Effector memory CD8-positive, alpha-beta T cell (primary cell): ENCODE data around the gene SNX9.
"Not testable (repeated sequence)": the region's sequence is repeated elsewhere in the genome, so short reads cannot be mapped to it uniquely, and the experiment has no call there.

ENCODE experiments used
- ATAC-seq: fragments of 150-1000 bp; cut with Tn5 transposase; replicated peaks from 2 replicates; pipeline ENCODE4 v1.10.0; 2021; ENCODE audit warnings: mild to moderate bottlenecking, moderate library complexity
- DNase-seq, 3 experiments: peaks; one replicate each; pipeline ENCODE4 v3.0.0; 2021
- H3K27ac Mint-ChIP-seq, 2 donors: one replicate each; pipeline ENCODE4 v1.8.0; 2022; ENCODE audit warnings: mild to moderate bottlenecking in 2 of 2, mixed read lengths in 2 of 2, moderate library complexity in 2 of 2
- H3K27me3 Mint-ChIP-seq, 2 donors: one replicate each; pipeline ENCODE4 v1.8.0; 2022; ENCODE audit warnings: mixed read lengths in 2 of 2
- H3K36me3 Mint-ChIP-seq: one replicate; pipeline ENCODE4 v1.8.0; 2022; ENCODE audit warnings: mild to moderate bottlenecking, moderate library complexity, mixed read lengths; ENCODE audit not compliant: insufficient read depth
- H3K4me1 Mint-ChIP-seq, 2 donors: one replicate each; pipeline ENCODE4 v1.8.0; 2022; ENCODE audit warnings: low read depth in 2 of 2, mixed read lengths in 2 of 2
- H3K4me3 Mint-ChIP-seq, 2 donors: one replicate each; pipeline ENCODE4 v1.8.0; 2022; ENCODE audit warnings: mild to moderate bottlenecking in 2 of 2, mixed read lengths in 2 of 2, moderate library complexity in 2 of 2
- H3K9me3 Mint-ChIP-seq, 2 donors: one replicate each; pipeline ENCODE4 v1.8.0; 2022; ENCODE audit warnings: mixed read lengths in 2 of 2

SNX9 gene

DNA sequence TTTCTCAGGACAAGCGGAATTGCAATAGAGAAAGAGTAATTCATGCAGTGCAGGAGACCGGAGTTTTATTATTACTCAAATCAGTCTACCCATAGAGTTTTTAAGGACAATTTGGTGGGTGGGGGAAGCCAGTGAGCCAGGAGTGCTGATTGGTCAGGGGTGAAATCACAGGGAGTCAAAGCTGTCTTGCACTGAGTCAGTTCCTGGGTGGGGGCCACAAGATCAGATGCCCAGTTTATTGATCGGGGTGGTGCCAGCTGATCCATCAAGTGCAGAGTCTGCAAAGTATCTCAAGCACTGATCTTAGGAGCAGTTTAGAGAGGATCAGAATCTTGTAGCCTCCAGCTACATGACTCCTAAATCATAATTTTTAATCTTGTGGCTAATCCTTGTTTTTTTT, 21.1 kb downstream of the SNX9 start:
- H3K27me3 Mint-ChIP-seq, H3K4me3 Mint-ChIP-seq, DNase-seq, H3K27ac Mint-ChIP-seq, ATAC-seq, H3K9me3 Mint-ChIP-seq: not testable (repeated sequence)
- Mint-ChIP-seq H3K36me3 (peaks cover 12% of the 10 kb centered on the region), H3K4me1 (peaks cover 27 to 35% of the 10 kb centered on the region in 2 donors)

- H3K27me3 Mint-ChIP-seq = peaks cover 0 to 6% of the 10 kb centered on the region in 2 donors
- H3K36me3 Mint-ChIP-seq = peaks cover 12% of the 10 kb centered on the region
- peak overlapping the region in 1 of 2 donors; percentile 39 for H3K27ac Mint-ChIP-seq
- no peak for DNase-seq
- peaks cover 32 to 39% of the 10 kb centered on the region in 2 donors for H3K4me1 Mint-ChIP-seq
- no peaks in the 10 kb centered on the region for H3K9me3 Mint-ChIP-seq
- no peak overlapping the region for H3K4me3 Mint-ChIP-seq
- no peak for ATAC-seq
Observed at GRCh38 chr6:157845493-157846259, 22.6 kb downstream of the SNX9 start.

DNA sequence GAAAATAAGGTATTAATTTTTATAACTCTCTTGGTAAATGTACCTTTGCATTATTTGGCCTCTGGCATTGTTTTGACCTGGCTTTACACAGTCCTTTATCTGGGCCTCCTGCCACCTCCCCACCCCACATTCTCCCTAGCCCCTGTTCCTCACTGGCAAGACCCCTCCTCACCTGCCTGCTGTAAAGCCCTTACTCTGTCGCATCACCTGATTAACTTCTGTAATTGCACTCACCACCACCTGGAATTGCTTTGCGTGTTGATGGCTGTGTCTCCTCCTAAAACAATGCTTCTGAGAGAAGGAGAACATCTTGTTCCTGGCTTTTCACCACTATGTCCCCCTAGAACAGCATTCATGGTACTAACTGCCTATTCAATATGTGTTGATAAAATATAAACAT, 24.8 kb downstream of the SNX9 start:
- ATAC-seq = no peak
- peaks cover 25 to 31% of the 10 kb centered on the region in 2 donors for H3K4me1 Mint-ChIP-seq
- DNase-seq = no peak
- H3K36me3 Mint-ChIP-seq = peaks cover 8% of the 10 kb centered on the region
- H3K4me3 Mint-ChIP-seq = no peak overlapping the region
- H3K27ac Mint-ChIP-seq = no peak overlapping the region
- peaks cover 0 to 1% of the 10 kb centered on the region in 2 donors for H3K9me3 Mint-ChIP-seq
- no peaks in the 10 kb centered on the region for H3K27me3 Mint-ChIP-seq

GRCh38 chr6:157848693-157849092, 25.6 kb downstream of the SNX9 start:
- no peak for ATAC-seq

DNA sequence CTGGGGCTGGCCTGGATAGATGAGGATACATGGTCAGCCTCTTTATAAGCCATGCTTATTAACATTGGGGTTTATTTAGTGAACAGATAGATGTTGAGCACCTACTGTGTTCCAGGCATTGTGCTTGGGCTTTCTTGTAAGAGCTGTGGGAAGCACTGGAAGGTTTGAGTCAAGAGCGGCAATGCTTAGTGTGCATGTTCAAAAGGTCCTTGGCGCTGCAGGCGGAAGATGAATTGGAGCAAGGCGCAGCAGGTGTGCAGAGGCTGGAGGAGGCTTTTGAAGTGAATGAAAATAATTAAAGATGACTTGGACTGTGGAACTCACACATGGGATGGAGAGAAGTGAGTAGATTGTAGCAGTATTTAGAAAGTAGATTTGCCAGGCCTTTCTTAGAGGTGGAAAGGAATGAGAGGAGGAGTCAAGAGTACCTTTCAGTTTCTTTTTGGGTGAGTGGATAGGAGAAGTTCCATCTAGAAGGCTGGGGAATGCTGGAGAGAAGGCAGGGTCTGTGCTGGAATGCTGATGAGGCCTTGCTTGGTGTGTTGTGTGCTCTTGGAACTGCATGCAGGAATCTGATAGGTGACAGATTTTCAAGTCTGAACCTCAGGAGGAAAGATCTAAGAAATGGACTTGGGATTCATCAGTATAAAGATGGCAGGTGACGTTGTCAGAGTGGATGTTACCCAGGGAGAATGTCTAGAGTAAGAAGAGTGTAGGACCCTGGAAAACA, 26.4 kb downstream of the SNX9 start:
- Mint-ChIP-seq H3K27me3 (no peaks in the 10 kb centered on the region), H3K27ac (no peak overlapping the region), H3K36me3 (peaks cover 8% of the 10 kb centered on the region), H3K9me3 (peaks cover 1 to 7% of the 10 kb centered on the region in 2 donors), H3K4me3 (no peak overlapping the region), H3K4me1 (peaks cover 24 to 35% of the 10 kb centered on the region in 2 donors)
- DNase-seq (no peak), ATAC-seq (no peak)

More at GRCh38 chr6:157848693-157849092, 25.6 kb downstream of the SNX9 start:
- peaks cover 1 to 7% of the 10 kb centered on the region in 2 donors for H3K9me3 Mint-ChIP-seq
- peaks cover 8% of the 10 kb centered on the region for H3K36me3 Mint-ChIP-seq
- H3K27me3 Mint-ChIP-seq = no peaks in the 10 kb centered on the region
- no peak for DNase-seq
- H3K4me1 Mint-ChIP-seq = peaks cover 25 to 35% of the 10 kb centered on the region in 2 donors
- no peak overlapping the region for H3K4me3 Mint-ChIP-seq
- H3K27ac Mint-ChIP-seq = peak overlapping the region in 1 of 2 donors; percentile 39

DNA sequence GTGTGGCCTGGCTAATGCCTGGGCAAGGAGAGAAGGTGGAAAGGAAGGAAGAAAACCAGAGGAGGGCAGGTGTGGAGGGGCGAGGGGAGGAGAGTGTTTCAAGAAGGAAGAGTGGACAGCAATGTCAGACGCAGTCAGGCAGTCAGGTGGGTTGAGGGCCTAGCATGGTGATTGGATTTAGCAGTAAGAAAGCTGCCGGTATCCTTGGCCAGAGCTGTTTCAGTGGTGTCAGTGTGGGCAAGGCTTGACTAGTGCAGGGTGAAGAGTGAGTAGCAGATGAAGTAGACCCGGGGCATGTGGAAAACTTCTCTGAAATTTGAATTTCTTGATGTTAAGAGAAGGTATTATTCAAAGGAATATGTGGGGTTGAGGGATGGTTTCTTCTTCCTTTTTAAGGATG, 27.0 kb downstream of the SNX9 start:
- peaks cover 24 to 39% of the 10 kb centered on the region in 2 donors for H3K4me1 Mint-ChIP-seq
- no peak for DNase-seq
- no peak overlapping the region for H3K27ac Mint-ChIP-seq
- H3K27me3 Mint-ChIP-seq = no peaks in the 10 kb centered on the region
- no peak for ATAC-seq
- peaks cover 1 to 7% of the 10 kb centered on the region in 2 donors for H3K9me3 Mint-ChIP-seq
- H3K36me3 Mint-ChIP-seq = peaks cover 8% of the 10 kb centered on the region
- no peak overlapping the region for H3K4me3 Mint-ChIP-seq

GRCh38 chr6:157853018-157853805, 30.2 kb downstream of the SNX9 start:
- H3K27ac Mint-ChIP-seq = no peak overlapping the region
- no peak for ATAC-seq
- peaks cover 20 to 21% of the 10 kb centered on the region in 2 donors for H3K4me1 Mint-ChIP-seq
- no peak overlapping the region for H3K4me3 Mint-ChIP-seq
- no peaks in the 10 kb centered on the region for H3K27me3 Mint-ChIP-seq
- H3K36me3 Mint-ChIP-seq = peaks cover 8% of the 10 kb centered on the region
- peaks cover 1 to 7% of the 10 kb centered on the region in 2 donors for H3K9me3 Mint-ChIP-seq
- DNase-seq = no peak

DNA sequence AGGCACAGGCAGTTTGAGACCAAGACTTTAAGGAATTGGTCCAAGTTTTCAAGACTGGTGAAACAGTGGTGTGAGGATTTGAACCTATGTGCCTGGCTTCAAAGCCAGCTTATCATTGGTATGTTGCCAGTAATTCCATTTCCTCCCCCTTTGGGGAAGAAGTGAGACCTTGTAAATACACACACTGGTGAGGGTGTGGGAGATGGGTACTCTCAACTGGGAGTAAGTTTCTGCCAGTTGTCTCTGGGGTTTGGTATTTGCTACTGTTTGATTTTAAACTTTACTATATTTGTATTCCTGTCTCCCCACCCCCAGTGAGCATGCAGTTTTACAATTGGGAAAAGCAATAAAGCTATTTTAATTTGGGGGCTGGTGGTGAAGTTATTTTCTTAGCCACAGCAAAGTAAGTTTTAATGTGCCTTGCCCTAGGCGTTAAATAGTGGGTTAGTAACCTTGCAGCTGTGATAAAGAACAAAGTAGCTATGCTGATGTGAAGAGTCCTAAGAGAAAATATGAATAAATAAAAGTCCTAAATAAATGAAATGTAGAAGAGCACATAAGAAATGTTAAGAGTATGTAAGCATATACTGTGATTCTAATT, 31.0 kb downstream of the SNX9 start:
- Mint-ChIP-seq H3K27ac (no peak overlapping the region), H3K27me3 (no peaks in the 10 kb centered on the region), H3K4me1 (peaks cover 21 to 22% of the 10 kb centered on the region in 2 donors), H3K9me3 (peaks cover 1 to 7% of the 10 kb centered on the region in 2 donors), H3K36me3 (peaks cover 5% of the 10 kb centered on the region), H3K4me3 (no peak overlapping the region)
- no peak for ATAC-seq
- no peak for DNase-seq

- H3K4me1 Mint-ChIP-seq = peaks cover 15 to 21% of the 10 kb centered on the region in 2 donors
- no peak for DNase-seq
- H3K27ac Mint-ChIP-seq = no peak overlapping the region
- H3K27me3 Mint-ChIP-seq = peaks cover 0 to 5% of the 10 kb centered on the region in 2 donors
- no peak for ATAC-seq
- H3K9me3 Mint-ChIP-seq = peaks cover 1 to 7% of the 10 kb centered on the region in 2 donors
- H3K4me3 Mint-ChIP-seq = no peak overlapping the region
- H3K36me3 Mint-ChIP-seq = peaks cover 4% of the 10 kb centered on the region
Observed at GRCh38 chr6:157855325-157855724, 32.3 kb downstream of the SNX9 start.

DNA sequence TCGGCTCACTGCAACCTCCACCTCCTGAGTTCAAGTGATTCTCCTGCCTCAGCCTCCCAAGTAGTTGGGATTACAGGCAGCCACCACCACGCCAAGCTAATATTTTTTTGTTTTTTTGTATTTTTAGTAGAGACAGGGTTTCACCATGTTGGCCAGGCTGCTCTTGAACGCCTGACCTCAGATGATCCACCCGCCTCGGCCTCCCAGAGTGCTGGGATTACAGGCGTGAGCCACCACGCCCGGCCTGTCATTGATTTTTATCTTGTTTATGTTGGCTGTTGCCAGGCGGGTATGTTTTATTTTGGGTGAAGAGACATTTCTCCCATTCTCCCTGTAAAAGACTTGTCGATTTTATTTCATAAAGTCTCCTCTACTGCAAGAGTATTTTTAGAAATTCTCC, 32.8 kb downstream of the SNX9 start:
- H3K4me3 Mint-ChIP-seq = not testable (repeated sequence)

GRCh38 chr6:157858664-157859063, 35.6 kb downstream of the SNX9 start:
- H3K27me3 Mint-ChIP-seq, DNase-seq, H3K27ac Mint-ChIP-seq, H3K36me3 Mint-ChIP-seq, ATAC-seq, H3K9me3 Mint-ChIP-seq, H3K4me3 Mint-ChIP-seq: not testable (repeated sequence)
- H3K4me1 Mint-ChIP-seq = peaks cover 13 to 20% of the 10 kb centered on the region in 2 donors

More for the DNA sequence above, 32.8 kb downstream of the SNX9 start:
- not testable (repeated sequence) for H3K27ac Mint-ChIP-seq, ATAC-seq, H3K27me3 Mint-ChIP-seq, DNase-seq, H3K36me3 Mint-ChIP-seq, H3K9me3 Mint-ChIP-seq
- H3K4me1 Mint-ChIP-seq = peaks cover 18 to 21% of the 10 kb centered on the region in 2 donors

DNA sequence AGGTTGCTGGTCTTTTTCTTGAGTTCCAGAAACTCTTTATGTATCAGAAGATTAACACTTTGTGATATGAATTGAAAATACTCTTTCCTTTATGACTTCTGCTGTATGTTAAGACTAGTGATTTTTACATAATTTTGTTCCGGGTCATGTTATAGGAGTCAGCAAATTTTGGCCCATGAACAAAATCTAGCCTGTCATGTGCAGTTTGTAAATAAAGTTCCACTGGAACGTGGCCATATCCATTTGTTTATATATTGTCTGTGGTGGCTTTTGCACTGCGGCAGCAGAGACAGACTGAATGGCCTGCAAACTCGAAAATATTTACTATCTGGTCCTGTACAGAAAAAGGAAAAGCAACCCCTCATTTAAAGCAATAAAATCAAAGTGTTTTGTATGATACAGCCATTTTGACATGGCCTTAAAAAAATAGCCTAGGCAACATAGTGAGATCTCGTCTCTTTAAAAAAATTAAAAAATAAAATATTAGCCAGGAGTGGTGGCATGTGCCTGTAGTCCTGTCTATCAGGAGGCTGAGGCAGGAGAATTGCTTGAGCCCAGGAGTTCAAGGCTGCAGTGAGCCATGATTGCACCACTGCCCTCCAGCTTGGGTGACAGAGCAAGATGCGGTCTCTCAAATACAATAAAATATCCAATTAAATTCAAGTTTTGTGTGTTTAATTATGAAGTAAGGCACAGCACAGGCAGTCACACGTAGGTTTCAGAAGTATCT, 36.9 kb downstream of the SNX9 start:
- H3K36me3 Mint-ChIP-seq = peaks cover 4% of the 10 kb centered on the region
- H3K27me3 Mint-ChIP-seq = peaks cover 0 to 5% of the 10 kb centered on the region in 2 donors
- H3K4me3 Mint-ChIP-seq = peak overlapping the region in 1 of 2 donors; percentile 11
- H3K9me3 Mint-ChIP-seq = no peaks in the 10 kb centered on the region
- ATAC-seq (no peak), DNase-seq (no peak)
- no peak overlapping the region for H3K27ac Mint-ChIP-seq
- peaks cover 10 to 20% of the 10 kb centered on the region in 2 donors for H3K4me1 Mint-ChIP-seq
